ENCODE results near the gene WBP2.
"Not testable (repeated sequence)": the region's sequence is repeated elsewhere in the genome, so short reads cannot be mapped to it uniquely, and the experiment has no call there.

WBP2 gene

DNA sequence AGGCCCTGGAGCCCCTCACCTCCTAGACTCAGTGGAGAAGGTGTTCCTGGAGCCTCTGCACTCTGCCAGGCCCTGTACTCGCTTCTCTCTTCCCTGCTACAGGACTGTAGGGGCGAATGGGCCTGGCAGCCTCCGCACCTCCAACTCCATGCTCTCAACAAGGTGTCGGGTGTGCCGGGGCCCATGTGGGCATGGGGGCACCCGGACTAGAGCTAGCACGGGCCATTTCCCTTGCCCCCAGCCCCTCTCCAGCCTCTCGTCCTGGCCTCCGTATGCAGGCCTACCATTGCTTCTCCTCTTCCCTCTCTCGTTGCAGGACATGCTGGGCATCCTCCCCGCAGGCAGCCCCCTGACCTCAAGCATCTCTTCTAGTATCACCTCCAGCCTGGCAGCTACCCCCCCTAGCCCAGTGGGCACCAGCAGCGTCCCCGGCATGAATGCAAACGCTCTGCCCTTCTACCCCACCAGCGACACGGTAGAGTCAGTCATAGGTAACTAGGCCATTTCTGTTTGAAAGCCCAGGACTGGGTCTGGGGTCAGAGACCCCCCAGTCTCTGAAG lies 36.7 kb downstream of the WBP2 start:
- in situ Hi-C loops (cut with MboI; ENCODE audit: low sequenced_read_pairs), result no loop called here

GRCh38 chr17:75817571-75817970 lies 37.6 kb downstream of the WBP2 start:
- in situ Hi-C loops (cut with MboI; ENCODE audit: low sequenced_read_pairs), result no loop called here

DNA sequence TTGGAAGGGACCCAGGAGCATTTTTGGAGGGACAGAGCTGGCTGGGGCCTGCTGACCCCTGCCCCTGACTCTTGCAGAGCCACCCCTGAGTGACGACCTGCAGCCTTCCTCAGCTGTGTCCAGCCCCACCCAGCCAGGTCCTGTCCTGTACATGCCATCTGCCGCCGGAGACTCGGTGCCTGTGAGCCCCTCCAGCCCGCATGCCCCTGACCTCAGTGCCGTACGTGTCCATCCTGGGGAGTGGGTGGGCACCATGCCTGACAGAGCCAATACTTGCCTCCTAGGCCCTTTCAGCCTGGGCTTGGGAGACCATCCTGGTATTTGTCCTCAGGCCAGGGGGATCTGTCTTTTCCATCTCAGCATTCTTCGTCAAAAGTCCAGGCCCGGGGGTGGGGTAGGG lies 38.4 kb downstream of the WBP2 start:
- in situ Hi-C loops (cut with MboI; ENCODE audit: low sequenced_read_pairs), result no loop called here

GRCh38 chr17:75815399-75815798 lies 39.7 kb downstream of the WBP2 start:
- in situ Hi-C loops (cut with MboI; ENCODE audit: low sequenced_read_pairs), result no loop called here

- in situ Hi-C loops (cut with MboI; ENCODE audit: low sequenced_read_pairs), result no loop called here
These were observed 40.2 kb downstream of the WBP2 start for GRCh38 chr17:75814900-75815373.

- in situ Hi-C loops (cut with MboI; ENCODE audit: low sequenced_read_pairs), result no loop called here
These were observed 41.1 kb downstream of the WBP2 start for GRCh38 chr17:75814021-75814395.

GRCh38 chr17:75813081-75814020 lies 41.8 kb downstream of the WBP2 start:
- in situ Hi-C loops (cut with MboI; ENCODE audit: low sequenced_read_pairs), result no loop called here

DNA sequence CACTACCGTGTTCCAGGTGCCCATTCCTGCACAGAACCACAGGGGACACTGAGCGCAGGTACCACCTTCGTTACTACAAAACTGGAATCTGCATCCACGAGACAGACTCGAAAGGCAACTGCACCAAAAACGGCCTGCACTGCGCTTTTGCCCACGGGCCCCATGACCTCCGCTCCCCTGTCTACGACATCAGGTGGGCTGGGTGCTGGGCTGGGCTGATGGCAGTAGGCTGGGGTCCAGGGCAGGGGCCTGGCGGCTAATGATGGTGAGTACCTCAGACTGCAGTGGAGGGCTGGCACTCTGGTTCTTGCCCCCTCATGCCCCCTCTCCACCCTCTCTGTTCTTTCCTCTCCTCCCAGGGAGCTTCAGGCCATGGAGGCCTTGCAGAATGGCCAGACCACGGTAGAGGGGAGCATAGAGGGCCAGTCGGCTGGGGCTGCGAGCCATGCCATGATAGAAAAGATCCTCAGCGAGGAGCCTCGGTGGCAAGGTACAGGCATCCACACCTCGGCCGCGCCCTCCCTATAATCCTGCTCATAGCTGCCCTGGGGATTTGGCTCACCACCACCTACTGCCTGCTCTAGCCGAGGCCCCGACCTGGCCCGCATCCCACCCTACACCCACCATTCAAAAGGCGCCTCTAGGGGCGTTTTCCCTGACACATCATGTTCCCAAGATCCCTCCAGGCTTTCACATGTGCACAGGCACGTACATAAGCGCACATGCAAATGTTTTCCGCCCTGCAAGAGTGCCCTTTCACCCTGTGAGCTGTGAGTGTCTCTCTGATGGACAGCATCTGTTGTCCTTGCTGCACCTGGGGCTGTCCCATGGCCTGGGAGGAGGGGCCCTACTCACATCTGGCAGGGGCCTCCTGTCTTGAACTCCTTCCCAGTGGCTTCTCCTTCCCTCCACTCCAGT lies 42.8 kb downstream of the WBP2 start:
- in situ Hi-C loops (cut with MboI; ENCODE audit: low sequenced_read_pairs), result no loop called here

GRCh38 chr17:75811174-75811573 lies 44.0 kb downstream of the WBP2 start:
- in situ Hi-C loops (cut with MboI; ENCODE audit: low sequenced_read_pairs), result no loop called here

GRCh38 chr17:75810756-75811155 lies 44.4 kb downstream of the WBP2 start:
- in situ Hi-C loops (cut with MboI; ENCODE audit: low sequenced_read_pairs), result not testable (repeated sequence)

GRCh38 chr17:75810216-75810615 lies 44.9 kb downstream of the WBP2 start:
- in situ Hi-C loops (cut with MboI; ENCODE audit: low sequenced_read_pairs), result no loop called here

DNA sequence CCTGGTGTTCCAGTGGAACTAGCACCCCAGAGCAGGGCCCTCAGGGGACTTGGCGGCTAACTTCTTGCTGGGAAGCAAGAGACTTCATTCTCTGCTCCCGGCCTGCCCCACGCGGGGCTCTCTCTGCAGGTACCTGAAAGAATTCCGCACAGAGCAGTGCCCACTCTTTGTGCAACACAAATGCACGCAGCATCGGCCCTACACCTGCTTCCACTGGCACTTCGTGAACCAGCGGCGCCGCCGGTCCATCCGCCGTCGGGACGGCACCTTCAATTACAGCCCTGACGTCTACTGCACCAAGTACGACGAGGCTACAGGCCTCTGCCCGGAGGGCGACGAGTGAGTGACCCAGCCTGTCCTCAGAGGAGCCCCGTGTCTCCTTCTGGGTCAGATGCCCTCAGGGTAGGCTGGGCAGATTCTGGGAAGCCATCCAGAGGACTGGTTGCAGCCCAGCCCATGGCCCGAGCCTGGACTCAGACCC lies 45.5 kb downstream of the WBP2 start:
- in situ Hi-C loops (cut with MboI; ENCODE audit: low sequenced_read_pairs), result no loop called here

DNA sequence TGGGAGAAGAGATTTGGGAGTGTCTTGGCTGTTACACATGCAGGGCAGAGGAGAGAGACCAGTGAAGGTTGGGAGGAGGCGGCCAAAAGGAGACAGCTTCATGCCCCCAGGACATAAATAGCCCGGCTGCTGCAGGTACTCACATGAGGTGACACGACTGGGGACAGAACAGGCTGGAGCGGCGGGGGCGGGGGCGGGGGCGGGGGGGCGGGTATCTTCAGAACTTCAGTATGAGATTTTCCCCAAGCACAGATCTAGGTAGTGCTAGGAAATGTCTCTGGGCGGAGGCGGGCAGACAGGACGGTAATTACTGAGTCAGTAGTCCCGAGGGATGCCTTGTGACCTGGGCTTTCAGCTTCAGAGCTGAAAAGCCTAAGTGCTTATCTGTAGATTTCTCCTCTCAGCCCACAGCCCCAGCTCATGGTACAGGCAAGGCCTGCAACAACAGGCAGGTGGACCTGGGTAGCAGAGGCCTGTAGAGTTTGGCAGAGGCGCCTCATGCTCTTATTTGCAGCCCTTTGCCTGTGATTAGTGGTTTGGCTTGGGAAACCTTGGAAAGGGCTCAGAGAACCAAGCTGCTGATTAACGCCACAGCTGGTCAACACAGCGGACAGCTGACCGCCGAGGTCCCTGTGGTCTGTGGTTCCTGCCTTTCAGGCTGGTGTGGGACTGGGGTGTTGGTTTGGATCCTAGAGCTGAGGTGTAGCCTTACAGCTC lies 46.1 kb downstream of the WBP2 start:
- in situ Hi-C loops (cut with MboI; ENCODE audit: low sequenced_read_pairs), result no loop called here

- in situ Hi-C loops (cut with MboI; ENCODE audit: low sequenced_read_pairs), result no loop called here
These were observed 46.6 kb downstream of the WBP2 start for GRCh38 chr17:75808549-75808904.

GRCh38 chr17:75807861-75808260 lies 47.3 kb downstream of the WBP2 start:
- in situ Hi-C loops (cut with MboI; ENCODE audit: low sequenced_read_pairs), result no loop called here

DNA sequence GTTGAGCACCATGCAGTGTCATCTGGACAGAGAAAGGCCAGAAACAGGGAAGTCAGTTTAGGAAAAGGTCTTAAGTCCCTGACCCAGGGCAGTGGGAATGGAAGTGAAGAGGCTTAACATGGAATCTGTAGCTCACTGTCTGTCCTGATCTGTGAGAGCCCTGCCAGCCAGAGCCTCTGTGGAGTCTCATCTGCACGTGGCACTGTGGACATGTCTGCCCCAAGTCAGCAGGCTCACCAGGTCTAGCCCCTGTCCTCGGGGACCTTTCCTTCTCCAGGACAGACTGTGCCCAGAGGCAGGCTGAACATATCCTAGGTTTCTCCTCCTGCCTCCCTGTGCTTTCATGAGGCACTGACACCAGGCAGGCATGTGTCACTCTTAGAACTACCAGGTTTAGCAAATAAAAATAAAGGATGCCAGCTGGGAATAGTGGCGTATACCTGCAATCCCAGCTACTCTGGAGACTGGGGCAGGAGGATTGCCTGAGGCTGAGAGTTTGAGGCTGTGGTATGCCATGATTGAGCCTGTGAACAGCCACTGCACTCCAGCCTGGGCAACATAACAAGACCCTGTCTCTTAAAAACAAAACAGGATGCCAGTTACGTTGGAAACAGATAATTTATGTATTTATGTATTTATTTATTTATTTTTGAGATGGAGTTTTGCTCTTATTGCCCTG lies 48.2 kb downstream of the WBP2 start:
- in situ Hi-C loops (cut with MboI; ENCODE audit: low sequenced_read_pairs), result no loop called here

DNA sequence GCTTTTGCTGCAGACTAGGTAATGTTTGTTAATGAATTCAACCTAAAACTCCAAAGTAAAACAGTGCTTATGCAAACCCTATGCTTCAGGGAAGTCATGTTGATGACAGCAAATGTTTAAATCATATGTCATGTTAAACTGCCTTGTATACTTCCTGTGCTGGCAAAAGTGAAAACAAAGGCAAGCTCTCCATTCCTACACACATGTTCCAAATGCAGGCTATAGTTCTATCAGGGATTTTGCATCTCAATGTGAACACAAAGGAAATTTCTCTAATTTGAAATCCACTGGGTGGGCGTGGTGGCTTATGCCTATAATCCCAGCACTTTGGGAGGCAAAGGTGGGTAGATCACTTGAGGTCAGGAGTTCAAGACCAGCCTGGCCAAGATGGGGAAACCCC lies 51.3 kb downstream of the WBP2 start:
- in situ Hi-C loops (cut with MboI; ENCODE audit: low sequenced_read_pairs), result no loop called here

GRCh38 chr17:75799402-75799801 lies 55.7 kb downstream of the WBP2 start:
- in situ Hi-C loops (cut with MboI; ENCODE audit: low sequenced_read_pairs), result loop anchor here (25.0 kb wide), 1 partner anchor 88 kb away; the partner anchor contains the start of genes TRIM47 and TRIM65

DNA sequence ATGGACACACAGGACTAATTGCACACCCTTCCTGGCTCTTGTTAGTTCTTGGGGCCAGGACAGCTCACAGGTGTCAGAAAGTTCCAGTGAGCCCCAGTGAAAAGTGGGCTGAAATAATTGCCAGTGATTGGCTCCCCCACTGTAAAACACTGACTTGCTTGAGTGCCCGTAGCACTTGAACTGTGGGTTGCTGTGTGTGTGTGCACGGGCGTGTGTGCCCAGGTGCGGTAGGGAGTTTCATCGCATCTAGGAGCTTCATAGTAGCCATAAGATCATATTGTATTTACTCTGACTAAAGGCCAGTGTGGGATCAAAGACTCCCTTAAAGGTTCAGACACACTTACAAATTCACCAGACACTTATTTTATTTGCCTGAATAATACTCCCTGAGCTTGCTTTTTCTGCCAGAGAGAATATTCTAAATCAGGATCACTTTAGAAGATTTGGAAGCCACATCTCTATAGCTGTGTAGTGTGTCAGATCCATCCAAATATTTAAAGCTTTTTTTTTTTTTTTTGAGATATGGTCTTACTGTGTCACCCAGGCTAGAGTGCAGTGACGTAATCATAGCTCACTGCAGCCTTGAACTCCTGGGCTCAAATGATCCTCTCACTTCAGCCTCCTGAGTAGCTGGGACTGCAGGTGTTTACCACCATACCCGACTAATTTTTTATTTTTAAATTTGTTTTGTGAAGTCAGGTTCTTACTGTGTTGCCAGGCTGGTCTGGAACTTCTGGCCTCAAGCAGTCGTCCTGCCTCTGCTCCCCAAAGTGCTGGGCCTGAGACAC lies 59.1 kb downstream of the WBP2 start:
- in situ Hi-C loops (cut with MboI; ENCODE audit: low sequenced_read_pairs), result loop anchor here (25.0 kb wide), 1 partner anchor 91 kb away; the partner anchor contains the start of genes TRIM47 and TRIM65

Data from HL-60/S4 treated with retinoic acid at 250 ng/mL for 4 days and 3 days (cell line).